HepG2 (cell line): Measurements from ENCODE around the gene DALRD3. TPM values are rescaled to one million over a fixed set of nuclear protein-coding genes. Genes with fewer than 3 reads are reported as not detected.

Experiments used
- ARID3A ChIP-seq: IDR thresholded peaks from 2 replicates; pipeline ENCODE4 v1.6.1; 2012; ENCODE audit warnings: low read depth, low read length, improper control_type of control experiment
- BRCA1 ChIP-seq: sonication (generic); formaldehyde crosslinking; IDR thresholded peaks from 2 replicates; pipeline ENCODE4 v1.4.0; 2020; ENCODE audit warnings: missing genetic modification reagents
- GLMP ChIP-seq: sonication (generic); formaldehyde crosslinking; IDR thresholded peaks from 2 replicates; pipeline ENCODE4 v1.9.0; 2021; ENCODE audit warnings: missing genetic modification reagents, mild to moderate bottlenecking, borderline replicate concordance
- HNRNPK ChIP-seq: fragments of 200-400 bp; formaldehyde crosslinking; IDR thresholded peaks from 2 replicates; pipeline ENCODE4 v1.6.1; 2018; ENCODE audit warnings: low read length, low read depth, moderate library complexity, mild to moderate bottlenecking; ENCODE audit not compliant: poor library complexity, severe bottlenecking
- MEIS2 ChIP-seq: sonication (generic); formaldehyde crosslinking; IDR thresholded peaks from 2 replicates; pipeline ENCODE4 v1.9.0; 2021; ENCODE audit warnings: mild to moderate bottlenecking, missing genetic modification reagents
- MIER2 ChIP-seq: IDR thresholded peaks from 2 replicates; pipeline ENCODE4 v1.6.1; 2016; ENCODE audit warnings: missing biosample characterization, missing genetic modification reagents
- NFYC ChIP-seq: IDR thresholded peaks from 2 replicates; pipeline ENCODE4 v1.6.1; 2016; ENCODE audit warnings: missing genetic modification reagents, missing compliant biosample characterization
- SNAPC4 ChIP-seq: sonication (generic); formaldehyde crosslinking; IDR thresholded peaks from 2 replicates; pipeline ENCODE4 v1.4.0; 2020; ENCODE audit warnings: mild to moderate bottlenecking, missing genetic modification reagents
- SRSF9 ChIP-seq: fragments of 200-400 bp; formaldehyde crosslinking; IDR thresholded peaks from 2 replicates; pipeline ENCODE4 v1.6.1; 2018; ENCODE audit warnings: borderline replicate concordance, mild to moderate bottlenecking, low read depth, low read length; ENCODE audit not compliant: insufficient read depth, poor library complexity, severe bottlenecking
- TAF1 ChIP-seq: sonication (generic); formaldehyde crosslinking; IDR thresholded peaks from 2 replicates; pipeline ENCODE4 v1.4.0; 2020; ENCODE audit warnings: missing genetic modification reagents
- THAP11 ChIP-seq: IDR thresholded peaks from 2 replicates; pipeline ENCODE4 v1.6.1; 2016; ENCODE audit warnings: missing biosample characterization, missing genetic modification reagents
- ZNF124 ChIP-seq: sonication (generic); formaldehyde crosslinking; IDR thresholded peaks from 2 replicates; pipeline ENCODE4 v1.4.0; 2020; ENCODE audit warnings: missing genetic modification reagents
- ZNF317 ChIP-seq: sonication (generic); formaldehyde crosslinking; IDR thresholded peaks from 2 replicates; pipeline ENCODE4 v1.5.0; 2020; ENCODE audit warnings: mild to moderate bottlenecking, missing genetic modification reagents
- ZNF530 ChIP-seq: sonication (generic); formaldehyde crosslinking; IDR thresholded peaks from 2 replicates; pipeline ENCODE4 v1.5.0; 2020; ENCODE audit warnings: low read depth, mild to moderate bottlenecking, missing genetic modification reagents
- ZNF724P ChIP-seq: sonication (generic); formaldehyde crosslinking; IDR thresholded peaks from 2 replicates; pipeline ENCODE4 v1.8.0; 2022; ENCODE audit warnings: missing genetic modification reagents, borderline replicate concordance
- polyA plus RNA-seq, 8 experiments: library from polyadenylated mRNA; depleted of rRNA in 3 of 8; stranded (reverse) in 7 of 8; unstranded in 1 of 8; fragments of >200 nt; fragmentation: Illumina TruSeq in 4 of 8; extraction: Trizol in 4 of 8; gene quantifications; 2 replicates each; pipeline versions ENCODE4 v1.2.1 to v1.2.3, GENCODE V29; 2011 to 2016; ENCODE audit warnings: low read depth in 4 of 8, missing spikeins in 1 of 8, mixed read lengths in 1 of 8; ENCODE audit not compliant: insufficient read depth in 1 of 8
- total RNA-seq, 5 experiments: library from RNA; depleted of rRNA; stranded (reverse); fragments of >200 nt; fragmentation: Illumina TruSeq; extraction: Trizol; gene quantifications; 2 replicates each; pipeline ENCODE4 v1.2.3, GENCODE V29; 2016; ENCODE audit warnings: low read depth in 1 of 5
- TF ChIP-seq, protein P1 (sequence below): fragments of 450-650 bp; IDR thresholded peaks from 2 replicates; pipeline ENCODE4 v1.6.1; 2017; ENCODE audit warnings: mild to moderate bottlenecking
- TF ChIP-seq, protein P2 (sequence below): IDR thresholded peaks from 2 replicates; pipeline ENCODE4 v1.6.1; 2018; ENCODE audit warnings: missing genetic modification reagents, mild to moderate bottlenecking, missing compliant biosample characterization

The DALRD3 gene
- total and polyA plus RNA-seq, 2 of the 13 experiments (the other 11 are each of a cell fraction or from before 2014, with no cell fraction given), result 19.9 to 36.5 TPM

DNA sequence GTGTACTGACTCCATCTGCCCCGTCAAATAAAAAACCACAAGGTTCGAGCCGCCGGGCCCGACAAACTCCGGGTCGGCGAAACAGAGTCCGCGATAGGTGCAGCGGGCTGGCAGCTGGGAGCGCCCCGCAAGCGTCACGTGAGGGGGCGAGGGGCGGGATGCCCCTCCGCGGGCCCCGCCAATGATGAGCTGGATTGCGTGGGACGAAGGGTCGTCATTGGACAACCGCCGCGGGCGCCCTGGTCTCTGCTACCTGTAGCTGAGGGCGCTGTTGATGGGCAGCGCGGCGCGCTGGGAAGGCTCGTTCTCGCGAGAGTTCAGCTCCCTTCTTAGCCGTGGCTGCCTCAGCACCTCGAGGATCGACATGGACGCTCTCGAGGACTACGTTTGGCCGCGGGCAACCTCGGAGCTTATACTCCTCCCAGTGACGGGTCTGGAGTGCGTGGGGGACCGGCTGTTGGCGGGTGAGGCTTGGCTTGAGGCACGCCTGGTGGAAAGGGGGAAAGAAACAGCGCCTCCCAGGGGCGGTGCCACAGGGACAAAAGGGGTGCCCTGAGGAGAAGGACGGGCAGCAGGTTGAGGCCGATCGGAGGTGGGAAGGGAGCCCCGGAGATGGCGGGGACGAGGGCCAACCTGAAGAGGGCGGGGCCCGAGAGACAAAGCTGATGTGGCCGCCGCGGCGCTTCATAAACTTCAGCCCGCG, 11.2 kb downstream of the DALRD3 start, which contains the start of gene WDR6 (continued):
- TF ChIP-seq, protein P1, sequence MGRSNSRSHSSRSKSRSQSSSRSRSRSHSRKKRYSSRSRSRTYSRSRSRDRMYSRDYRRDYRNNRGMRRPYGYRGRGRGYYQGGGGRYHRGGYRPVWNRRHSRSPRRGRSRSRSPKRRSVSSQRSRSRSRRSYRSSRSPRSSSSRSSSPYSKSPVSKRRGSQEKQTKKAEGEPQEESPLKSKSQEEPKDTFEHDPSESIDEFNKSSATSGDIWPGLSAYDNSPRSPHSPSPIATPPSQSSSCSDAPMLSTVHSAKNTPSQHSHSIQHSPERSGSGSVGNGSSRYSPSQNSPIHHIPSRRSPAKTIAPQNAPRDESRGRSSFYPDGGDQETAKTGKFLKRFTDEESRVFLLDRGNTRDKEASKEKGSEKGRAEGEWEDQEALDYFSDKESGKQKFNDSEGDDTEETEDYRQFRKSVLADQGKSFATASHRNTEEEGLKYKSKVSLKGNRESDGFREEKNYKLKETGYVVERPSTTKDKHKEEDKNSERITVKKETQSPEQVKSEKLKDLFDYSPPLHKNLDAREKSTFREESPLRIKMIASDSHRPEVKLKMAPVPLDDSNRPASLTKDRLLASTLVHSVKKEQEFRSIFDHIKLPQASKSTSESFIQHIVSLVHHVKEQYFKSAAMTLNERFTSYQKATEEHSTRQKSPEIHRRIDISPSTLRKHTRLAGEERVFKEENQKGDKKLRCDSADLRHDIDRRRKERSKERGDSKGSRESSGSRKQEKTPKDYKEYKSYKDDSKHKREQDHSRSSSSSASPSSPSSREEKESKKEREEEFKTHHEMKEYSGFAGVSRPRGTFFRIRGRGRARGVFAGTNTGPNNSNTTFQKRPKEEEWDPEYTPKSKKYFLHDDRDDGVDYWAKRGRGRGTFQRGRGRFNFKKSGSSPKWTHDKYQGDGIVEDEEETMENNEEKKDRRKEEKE, result no peak
- TF ChIP-seq GLMP (CRISPR knock-in tag) (no peak), ZNF724P (CRISPR knock-in tag) (no peak), HNRNPK (no peak), TAF1 (CRISPR knock-in tag) (peak; percentile 90), ARID3A (no peak), NFYC (CRISPR knock-in tag) (peak; percentile 96), ZNF317 (CRISPR knock-in tag) (peak; percentile 88), BRCA1 (peak; percentile 67; the same call in 1 of the 2 replicates), MIER2 (no peak), MEIS2 (peak; percentile 68), ZNF124 (CRISPR knock-in tag) (no peak), ZNF530 (no peak), SNAPC4 (CRISPR knock-in tag) (peak; percentile 85; the same call in 1 of the 2 replicates), THAP11 (peak; percentile 74), SRSF9 (no peak)
- TF ChIP-seq, protein P2, sequence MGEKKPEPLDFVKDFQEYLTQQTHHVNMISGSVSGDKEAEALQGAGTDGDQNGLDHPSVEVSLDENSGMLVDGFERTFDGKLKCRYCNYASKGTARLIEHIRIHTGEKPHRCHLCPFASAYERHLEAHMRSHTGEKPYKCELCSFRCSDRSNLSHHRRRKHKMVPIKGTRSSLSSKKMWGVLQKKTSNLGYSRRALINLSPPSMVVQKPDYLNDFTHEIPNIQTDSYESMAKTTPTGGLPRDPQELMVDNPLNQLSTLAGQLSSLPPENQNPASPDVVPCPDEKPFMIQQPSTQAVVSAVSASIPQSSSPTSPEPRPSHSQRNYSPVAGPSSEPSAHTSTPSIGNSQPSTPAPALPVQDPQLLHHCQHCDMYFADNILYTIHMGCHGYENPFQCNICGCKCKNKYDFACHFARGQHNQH (CRISPR knock-in tag), result peak; percentile 73; the same call in 1 of the 2 replicates
